Measurements from ENCODE around the gene PCNA.
"Not testable (repeated sequence)": the region's sequence is repeated elsewhere in the genome, so short reads cannot be mapped to it uniquely, and the experiment has no call there.

The PCNA gene

GRCh38 chr20:5104479-5104878 lies 15.3 kb downstream of the PCNA start:
- no peak for FAIRE-seq
- DNase-seq (ENCODE audit: insufficient read length, low spot score): no peak

GRCh38 chr20:5100684-5101347 lies 18.9 kb downstream of the PCNA start:
- FAIRE-seq (peak; percentile 39), DNase-seq (ENCODE audit: insufficient read length, low spot score) (peak; percentile 33)

GRCh38 chr20:5099909-5100308 lies 19.8 kb downstream of the PCNA start:
- not testable (repeated sequence) for FAIRE-seq; DNase-seq (ENCODE audit: insufficient read length, low spot score)

- not testable (repeated sequence) for FAIRE-seq; DNase-seq (ENCODE audit: insufficient read length, low spot score)
Observed at GRCh38 chr20:5099009-5099408, 20.7 kb downstream of the PCNA start.

GRCh38 chr20:5096463-5096862 lies 23.3 kb downstream of the PCNA start:
- FAIRE-seq: no peak
- DNase-seq (ENCODE audit: insufficient read length, low spot score): no peak

GRCh38 chr20:5095931-5096330 lies 23.8 kb downstream of the PCNA start:
- FAIRE-seq: no peak
- no peak for DNase-seq (ENCODE audit: insufficient read length, low spot score)

GRCh38 chr20:5095454-5095853 lies 24.3 kb downstream of the PCNA start:
- no peak for FAIRE-seq
- no peak for DNase-seq (ENCODE audit: insufficient read length, low spot score)

GRCh38 chr20:5092765-5093339 lies 26.9 kb downstream of the PCNA start:
- no peak for FAIRE-seq
- DNase-seq (ENCODE audit: insufficient read length, low spot score): no peak

GRCh38 chr20:5091902-5092301 lies 27.9 kb downstream of the PCNA start:
- no peak for FAIRE-seq
- DNase-seq (ENCODE audit: insufficient read length, low spot score): no peak

- DNase-seq (ENCODE audit: insufficient read length, low spot score) (no peak), FAIRE-seq (peak; percentile 94)
Observed at GRCh38 chr20:5090191-5090590, 29.6 kb downstream of the PCNA start.

GRCh38 chr20:5088688-5089087 lies 31.1 kb downstream of the PCNA start:
- FAIRE-seq (no peak), DNase-seq (ENCODE audit: insufficient read length, low spot score) (no peak)

- DNase-seq (ENCODE audit: insufficient read length, low spot score) (no peak), FAIRE-seq (no peak)
Observed at GRCh38 chr20:5085380-5085779, 34.4 kb downstream of the PCNA start.

- DNase-seq (ENCODE audit: insufficient read length, low spot score): peak; percentile 10
Observed at GRCh38 chr20:5080384-5080877, 39.3 kb downstream of the PCNA start.

GRCh38 chr20:5078399-5078958 lies 41.3 kb downstream of the PCNA start:
- peak; percentile 84 for DNase-seq (ENCODE audit: insufficient read length, low spot score)
- peak; percentile 99 for FAIRE-seq

More at GRCh38 chr20:5080384-5080877, 39.3 kb downstream of the PCNA start:
- FAIRE-seq: peak; percentile 57

GRCh38 chr20:5077761-5078387 lies 41.9 kb downstream of the PCNA start:
- no peak for DNase-seq (ENCODE audit: insufficient read length, low spot score)
- FAIRE-seq: no peak

- FAIRE-seq; DNase-seq (ENCODE audit: insufficient read length, low spot score): not testable (repeated sequence)
Observed at GRCh38 chr20:5076913-5077312, 42.8 kb downstream of the PCNA start.

- no peak for DNase-seq (ENCODE audit: insufficient read length, low spot score)
- FAIRE-seq: no peak
Observed at GRCh38 chr20:5074232-5074674, 45.5 kb downstream of the PCNA start.

GRCh38 chr20:5073660-5074231 lies 46.0 kb downstream of the PCNA start:
- FAIRE-seq: no peak
- DNase-seq (ENCODE audit: insufficient read length, low spot score): no peak

- DNase-seq (ENCODE audit: insufficient read length, low spot score): no peak
- FAIRE-seq: no peak
Observed at GRCh38 chr20:5072756-5073659, 46.8 kb downstream of the PCNA start.

- not testable (repeated sequence) for FAIRE-seq; DNase-seq (ENCODE audit: insufficient read length, low spot score)
Observed at GRCh38 chr20:5071942-5072341, 47.8 kb downstream of the PCNA start.

All from GM19239 (cell line).